Glutamatergic neuron (in vitro differentiated cells): ENCODE results near the gene SNX24. TPM values are rescaled to one million over a fixed set of nuclear protein-coding genes. Genes with fewer than 3 reads are reported as not detected.
A peak's percentile ranks its signal among the peaks of the same experiment; 100 is the strongest.

ENCODE experiments used
- DNase-seq: peaks from one replicate; pipeline ENCODE4 v3.0.0; 2022
- H3K27ac Mint-ChIP-seq: one replicate; pipeline ENCODE4 v1.8.0; 2020; ENCODE audit warnings: mild to moderate bottlenecking, mixed read lengths, inconsistent platforms; ENCODE audit not compliant: unreplicated experiment
- H3K27me3 Mint-ChIP-seq: one replicate; pipeline ENCODE4 v1.8.0; 2020; ENCODE audit warnings: mild to moderate bottlenecking, moderate library complexity, mixed read lengths, inconsistent platforms; ENCODE audit not compliant: unreplicated experiment
- H3K36me3 Mint-ChIP-seq: one replicate; pipeline ENCODE4 v1.8.0; 2020; ENCODE audit warnings: mild to moderate bottlenecking, mixed read lengths, inconsistent platforms; ENCODE audit not compliant: unreplicated experiment
- H3K4me1 Mint-ChIP-seq: one replicate; pipeline ENCODE4 v1.8.0; 2020; ENCODE audit warnings: mild to moderate bottlenecking, low read depth, mixed read lengths, inconsistent platforms; ENCODE audit not compliant: unreplicated experiment
- H3K4me3 Mint-ChIP-seq: one replicate; pipeline ENCODE4 v1.8.0; 2020; ENCODE audit warnings: mild to moderate bottlenecking, mixed read lengths, inconsistent platforms; ENCODE audit not compliant: unreplicated experiment
- H3K9me3 Mint-ChIP-seq: one replicate; pipeline ENCODE4 v1.8.0; 2020; ENCODE audit warnings: mild to moderate bottlenecking, moderate library complexity, mixed read lengths, inconsistent platforms; ENCODE audit not compliant: unreplicated experiment
- CTCF ChIP-seq: fragments of 200-600 bp; sonication (generic); IDR thresholded peaks from one replicate; pipeline ENCODE4 v1.5.0; 2021; ENCODE audit not compliant: partially characterized antibody, unreplicated experiment
- total RNA-seq: library from RNA; stranded (reverse); fragmentation: NEBNext Ultra II Directional; extraction: Animal tissue kit (Norgen Biotek cat#: 25700); gene quantifications from one replicate; pipeline ENCODE4 v1.2.1, GENCODE V29; 2021; ENCODE audit not compliant: unreplicated experiment

The SNX24 gene
- total RNA-seq, 1 donor from 2014 or later: 21.8 TPM

GRCh38 chr5:123028222-123028621 lies 182.8 kb downstream of the SNX24 start:
- H3K27me3 Mint-ChIP-seq: no peaks in the 10 kb centered on the region
- no peaks in the 10 kb centered on the region for H3K36me3 Mint-ChIP-seq
- H3K4me3 Mint-ChIP-seq: no peak overlapping the region
- TF ChIP-seq CTCF: no peak
- H3K27ac Mint-ChIP-seq: no peak overlapping the region
- DNase-seq: no peak
- peaks cover 5% of the 10 kb centered on the region for H3K4me1 Mint-ChIP-seq
- H3K9me3 Mint-ChIP-seq: no peaks in the 10 kb centered on the region

GRCh38 chr5:123033157-123033671 lies 187.8 kb downstream of the SNX24 start:
- Mint-ChIP-seq H3K36me3 (no peaks in the 10 kb centered on the region), H3K4me1 (peaks cover 7% of the 10 kb centered on the region), H3K4me3 (no peak overlapping the region), H3K9me3 (no peaks in the 10 kb centered on the region), H3K27ac (no peak overlapping the region), H3K27me3 (peaks cover 11% of the 10 kb centered on the region)
- TF ChIP-seq CTCF: no peak
- no peak for DNase-seq

- no peaks in the 10 kb centered on the region for H3K9me3 Mint-ChIP-seq
- no peak overlapping the region for H3K27ac Mint-ChIP-seq
- peak; percentile 53 for DNase-seq
- H3K36me3 Mint-ChIP-seq: no peaks in the 10 kb centered on the region
- peak overlapping the region; percentile 85 for H3K4me3 Mint-ChIP-seq
- TF ChIP-seq CTCF: no peak
- H3K27me3 Mint-ChIP-seq: peaks cover 11% of the 10 kb centered on the region
- peaks cover 5% of the 10 kb centered on the region for H3K4me1 Mint-ChIP-seq
These were observed 190.0 kb downstream of the SNX24 start for GRCh38 chr5:123035360-123035917.

- Mint-ChIP-seq H3K9me3 (no peaks in the 10 kb centered on the region), H3K36me3 (no peaks in the 10 kb centered on the region), H3K4me1 (peaks cover 2% of the 10 kb centered on the region), H3K27ac (no peak overlapping the region), H3K27me3 (peaks cover 11% of the 10 kb centered on the region), H3K4me3 (peak overlapping the region; percentile 85)
- DNase-seq: peak; percentile 52
- TF ChIP-seq CTCF: no peak
These were observed 190.5 kb downstream of the SNX24 start for GRCh38 chr5:123035918-123036390.

- Mint-ChIP-seq H3K27ac (no peak within 1 kb of the TSS), H3K4me3 (peak within 1 kb of the TSS; percentile 85), H3K36me3 (no peaks in the 10 kb centered on the region), H3K9me3 (no peaks in the 10 kb centered on the region), H3K4me1 (peaks cover 2% of the 10 kb centered on the region), H3K27me3 (peaks cover 11% of the 10 kb centered on the region)
- no peak for TF ChIP-seq CTCF
- peak; percentile 81 for DNase-seq
These were observed 191.1 kb downstream of the SNX24 start, which contains the start of gene PPIC for GRCh38 chr5:123036391-123037103. Gene PPIC, minus strand, starts transcription at chr5:123036725. Its CDS starts 100 bp downstream, at chr5:123036625.
